ENCODE measurements around the gene KIF18A.

- TF ChIP-seq CTCF (conservative IDR thresholded peaks at IDR 0.05; ENCODE audit: low read depth, low read length) (no peak), EZH2 (IDR thresholded peaks at IDR 0.05; ENCODE audit: borderline replicate concordance, low read depth, low read length, poor library complexity, severe bottlenecking) (peak; percentile 29)
Observed at GRCh38 chr11:28003615-28004014, 104.3 kb downstream of the KIF18A start.

Data from A673 (cell line).